CD4-positive, alpha-beta T cell treated with Interleukin-17A for 1 hour (primary cell): ENCODE measurements around the gene SYNPO.
A peak's percentile ranks its signal among the peaks of the same experiment; 100 is the strongest.

Experiments
- DNase-seq: peaks from one replicate; pipeline ENCODE4 v3.0.0-alpha.2; 2020

SYNPO gene

DNA sequence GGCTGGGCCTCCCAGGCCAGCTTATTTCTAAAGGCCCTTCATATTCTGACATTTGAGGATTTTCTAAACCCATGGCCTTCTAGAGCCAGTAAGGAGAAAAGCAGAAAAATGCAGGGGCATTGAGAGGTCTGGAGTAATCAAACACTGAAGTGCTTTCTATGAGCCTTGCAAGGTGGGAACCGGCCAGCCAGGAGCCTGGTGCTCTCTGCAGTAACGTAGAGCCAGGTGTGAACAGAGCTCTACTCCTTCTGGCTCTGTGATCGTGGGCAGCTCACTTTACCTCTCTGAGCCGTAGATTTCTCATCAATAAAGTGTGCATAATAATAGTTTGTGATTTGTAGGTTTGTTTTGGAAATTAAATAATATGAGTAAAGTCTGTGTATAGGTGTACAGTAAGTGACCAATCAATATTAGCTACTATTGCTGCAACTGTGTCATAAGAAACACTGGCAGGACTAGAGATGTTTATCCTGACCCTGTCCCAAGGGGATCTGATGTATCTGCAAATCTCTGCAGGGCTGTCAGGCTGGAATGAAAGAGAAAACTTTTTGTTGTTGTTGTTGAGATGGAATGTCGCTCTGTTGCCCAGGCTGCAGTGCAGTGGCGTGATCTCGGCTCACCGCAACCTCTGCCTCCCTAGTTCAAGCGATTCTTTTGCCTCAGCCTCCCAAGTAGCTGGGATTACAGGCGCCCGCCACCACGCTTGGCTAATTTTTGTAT lies 2.7 kb downstream of the SYNPO start:
- DNase-seq, result no peak

- no peak for DNase-seq
Measured at GRCh38 chr5:150644058-150644457, 3.6 kb downstream of the SYNPO start.

DNA sequence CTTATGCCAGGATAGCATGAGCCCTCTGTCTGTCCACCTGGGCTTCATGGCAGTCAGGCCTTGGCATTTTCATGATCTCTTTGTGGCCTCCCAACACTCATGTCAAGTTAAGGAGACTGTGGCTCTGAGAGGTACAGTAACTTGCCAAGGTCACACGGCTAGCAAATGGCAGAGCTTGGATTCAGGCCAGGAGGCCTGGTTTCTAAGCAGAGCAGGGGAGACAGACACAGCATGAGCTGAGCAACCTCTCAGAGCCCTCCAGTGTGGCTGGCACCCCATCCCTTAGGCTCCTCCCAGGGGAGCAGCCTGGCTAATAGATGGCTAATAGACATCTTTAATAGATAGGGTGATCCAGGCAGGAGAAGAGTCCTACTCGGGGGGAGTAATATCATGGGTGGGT lies 4.1 kb downstream of the SYNPO start:
- no peak for DNase-seq

DNA sequence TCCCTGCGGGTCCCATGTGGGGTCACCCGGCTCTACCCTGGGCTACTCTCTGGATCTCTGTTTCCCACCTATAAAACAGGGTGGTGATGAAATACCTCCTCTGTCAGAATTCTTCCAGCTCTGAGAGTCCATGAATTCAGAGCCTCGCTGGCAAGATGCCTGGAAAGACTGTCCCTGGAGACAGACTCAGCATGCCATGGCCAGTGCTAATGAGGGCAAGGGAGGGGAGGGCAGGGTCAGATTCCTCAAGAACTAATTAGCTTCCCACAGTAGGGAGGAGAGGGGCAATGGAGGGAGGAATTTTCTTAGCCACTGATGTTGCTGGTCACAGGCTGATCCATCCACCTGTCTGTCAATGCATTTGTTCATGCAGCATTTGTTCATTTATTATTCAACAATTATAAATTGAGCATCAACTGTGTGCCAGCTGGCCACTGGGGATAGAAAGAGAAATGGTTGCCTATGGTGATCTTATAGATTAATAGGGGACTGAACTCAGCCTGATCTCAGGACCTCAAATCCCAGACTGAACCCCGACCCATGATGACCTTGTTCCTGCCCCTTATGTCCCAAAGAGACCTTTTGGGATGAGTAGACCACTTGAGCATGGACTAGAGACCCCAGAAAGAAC lies 4.7 kb downstream of the SYNPO start:
- DNase-seq, result no peak

DNA sequence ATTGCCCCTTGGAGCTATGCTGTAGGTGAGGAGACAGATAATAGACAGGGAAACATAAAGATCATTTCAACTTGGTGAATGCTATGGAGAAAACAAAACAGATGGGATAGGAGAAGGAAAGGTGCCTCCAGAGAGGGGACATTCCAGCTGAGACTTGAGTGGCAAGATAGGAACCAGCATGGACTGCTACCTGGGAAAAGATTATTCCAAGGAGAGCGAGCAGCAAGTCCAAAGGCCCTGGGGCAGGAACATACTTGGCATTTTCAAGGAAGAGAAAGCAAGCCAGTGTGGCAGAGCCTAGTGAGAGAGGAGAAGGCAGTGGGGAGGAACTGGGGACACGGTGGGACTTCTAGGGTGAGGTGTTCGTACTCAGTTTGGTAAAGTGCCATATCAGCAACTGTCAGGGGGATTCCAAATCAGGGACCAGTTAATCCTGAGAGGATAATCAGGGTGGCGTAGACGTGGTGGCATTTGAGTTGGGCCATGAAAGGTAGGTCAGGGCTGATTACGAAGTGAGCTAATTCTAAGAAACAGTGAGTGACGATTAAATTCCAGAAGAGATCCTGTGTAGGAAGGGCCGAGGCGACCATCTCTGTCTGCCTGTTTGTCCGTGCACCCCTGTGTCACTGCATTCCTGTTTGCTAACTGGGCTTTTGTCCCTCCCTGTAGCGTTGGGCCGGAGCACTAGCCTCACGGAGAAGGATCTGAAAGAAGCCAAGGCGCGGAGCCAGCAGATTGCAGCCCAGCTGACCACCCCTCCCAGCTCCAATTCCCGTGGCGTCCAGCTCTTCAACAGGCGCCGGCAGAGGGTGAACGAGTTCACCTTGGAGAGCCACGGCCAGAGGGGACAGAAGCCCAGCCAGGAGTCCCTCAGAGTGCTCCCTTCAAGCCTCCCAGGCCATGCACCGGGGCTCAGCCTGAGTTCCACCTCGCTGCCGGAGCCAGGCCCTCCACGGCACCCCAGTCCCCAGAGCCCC lies 7.1 kb downstream of the SYNPO start:
- DNase-seq, result no peak

- DNase-seq, result no peak
Measured at GRCh38 chr5:150648294-150649107, 8.0 kb downstream of the SYNPO start.

DNA sequence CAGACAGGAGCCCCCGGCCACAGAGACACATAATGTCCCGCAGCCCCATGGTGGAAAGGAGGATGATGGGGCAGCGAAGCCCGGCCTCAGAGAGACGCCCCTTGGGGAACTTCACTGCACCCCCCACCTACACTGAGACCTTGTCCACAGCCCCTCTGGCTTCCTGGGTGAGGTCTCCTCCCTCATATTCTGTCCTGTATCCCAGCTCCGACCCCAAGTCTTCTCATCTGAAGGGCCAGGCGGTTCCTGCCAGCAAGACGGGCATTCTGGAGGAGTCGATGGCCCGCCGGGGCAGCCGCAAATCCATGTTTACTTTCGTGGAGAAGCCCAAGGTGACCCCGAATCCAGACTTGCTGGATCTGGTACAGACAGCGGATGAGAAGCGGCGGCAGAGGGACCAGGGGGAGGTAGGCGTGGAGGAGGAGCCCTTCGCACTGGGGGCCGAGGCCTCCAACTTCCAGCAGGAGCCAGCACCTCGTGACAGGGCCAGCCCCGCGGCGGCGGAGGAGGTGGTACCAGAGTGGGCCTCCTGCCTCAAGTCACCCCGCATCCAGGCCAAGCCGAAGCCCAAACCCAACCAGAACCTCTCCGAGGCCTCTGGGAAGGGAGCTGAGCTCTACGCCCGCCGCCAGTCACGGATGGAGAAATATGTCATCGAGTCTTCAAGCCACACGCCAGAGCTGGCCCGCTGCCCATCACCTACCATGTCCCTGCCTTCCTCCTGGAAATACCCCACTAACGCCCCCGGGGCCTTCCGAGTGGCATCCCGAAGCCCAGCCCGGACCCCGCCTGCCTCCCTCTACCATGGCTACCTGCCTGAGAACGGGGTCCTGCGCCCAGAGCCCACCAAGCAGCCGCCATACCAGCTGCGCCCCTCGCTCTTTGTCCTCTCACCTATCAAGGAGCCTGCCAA lies 8.9 kb downstream of the SYNPO start:
- DNase-seq, result no peak

GRCh38 chr5:150650021-150651006 lies 9.9 kb downstream of the SYNPO start:
- DNase-seq, result no peak

- no peak for DNase-seq
Measured at GRCh38 chr5:150651382-150651781, 10.9 kb downstream of the SYNPO start.

GRCh38 chr5:150651924-150652671 lies 11.6 kb downstream of the SYNPO start:
- no peak for DNase-seq

GRCh38 chr5:150653145-150653761 lies 12.8 kb downstream of the SYNPO start:
- DNase-seq, result no peak

DNA sequence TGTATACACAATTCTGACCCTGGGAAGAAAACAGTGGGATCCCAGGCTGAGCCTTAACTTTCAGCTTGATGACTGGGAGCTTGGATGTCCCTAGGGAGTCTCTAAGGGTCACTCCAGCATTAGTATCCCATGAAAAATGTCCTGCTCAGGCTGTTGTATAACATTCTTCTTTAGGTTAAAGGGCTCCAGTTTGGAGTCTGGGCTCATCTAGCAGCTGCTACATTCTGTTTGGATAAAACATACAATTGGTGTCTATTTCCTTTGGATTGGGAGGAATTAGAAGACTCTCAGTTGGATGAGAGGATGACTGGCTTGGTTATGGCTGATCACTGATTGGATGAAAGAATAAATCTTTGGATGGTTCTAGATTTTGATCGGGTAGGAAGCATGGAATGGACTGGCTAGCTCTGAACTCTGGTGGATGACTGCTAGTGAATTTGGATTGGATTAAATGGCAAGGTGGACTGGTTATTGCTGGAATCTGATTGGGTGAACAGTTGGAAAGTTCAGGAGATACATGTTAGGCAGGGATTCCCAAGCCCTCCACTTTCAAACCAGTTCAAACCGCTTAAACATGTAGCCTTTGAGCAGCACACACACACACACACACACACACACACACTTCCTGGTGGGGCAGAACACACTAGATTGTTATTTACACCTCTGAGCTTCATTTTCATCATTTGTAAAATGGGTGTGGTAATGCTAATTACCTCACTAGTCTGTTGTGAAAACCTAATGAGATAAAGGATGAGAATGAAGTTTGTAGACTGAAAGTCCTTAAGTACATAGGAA lies 13.5 kb downstream of the SYNPO start:
- DNase-seq, result peak; percentile 13

GRCh38 chr5:150655221-150655620 lies 14.8 kb downstream of the SYNPO start:
- DNase-seq, result no peak

- DNase-seq, result peak; percentile 85
Measured at GRCh38 chr5:150656191-150657132, 16.0 kb downstream of the SYNPO start.

- DNase-seq, result no peak
Measured at GRCh38 chr5:150658121-150658520, 17.7 kb downstream of the SYNPO start.

GRCh38 chr5:150658699-150659265 lies 18.3 kb downstream of the SYNPO start:
- no peak for DNase-seq
